Measurements from ENCODE around the gene C12orf76. TPM values are rescaled to one million over a fixed set of nuclear protein-coding genes. Genes with fewer than 3 reads are reported as not detected.
"Not testable (repeated sequence)": the region's sequence is repeated elsewhere in the genome, so short reads cannot be mapped to it uniquely, and the experiment has no call there.

C12orf76 gene
- total RNA-seq, 4 donors from 2014 or later = 9.4 to 21.5 (median 11.4) TPM

- ATAC-seq = no peak
- H3K9me3 ChIP-seq = no peaks in the 10 kb centered on the region
- H3K27me3 ChIP-seq = no peaks in the 10 kb centered on the region
- H3K4me1 ChIP-seq = peaks cover 0 to 28% (median 4%) of the 10 kb centered on the region in 3 donors
- H3K27ac ChIP-seq = no peak overlapping the region
- WGBS, 2 donors (ENCODE audit: low coverage in 1 of 2) = 77 to 79% methylated on average over 3 to 4 of the region's 4 CpGs
- H3K4me3 ChIP-seq = no peak overlapping the region
- TF ChIP-seq POLR2AphosphoS5 (IDR thresholded peaks at IDR 0.05) (no peak), POLR2A (IDR thresholded peaks at IDR 0.05) (no peak), EP300 (IDR thresholded peaks at IDR 0.05) (no peak), CTCF (IDR thresholded peaks at IDR 0.05) (no peak)
- H3K36me3 ChIP-seq = no peaks in the 10 kb centered on the region
Measured at GRCh38 chr12:110077800-110078199, 29.5 kb upstream of the C12orf76 start.

GRCh38 chr12:110075880-110076279, 27.6 kb upstream of the C12orf76 start:
- no peaks in the 10 kb centered on the region for H3K27me3 ChIP-seq
- no peak overlapping the region for H3K4me3 ChIP-seq
- no peak for ATAC-seq
- H3K36me3 ChIP-seq = no peaks in the 10 kb centered on the region
- 92 to 100% methylated on average over 1 of the region's 1 CpG for WGBS, 2 donors (ENCODE audit: low coverage in 1 of 2)
- H3K9me3 ChIP-seq = no peaks in the 10 kb centered on the region
- peaks cover 0 to 31% (median 4%) of the 10 kb centered on the region in 3 donors for H3K4me1 ChIP-seq
- TF ChIP-seq CTCF (IDR thresholded peaks at IDR 0.05) (no peak), POLR2A (IDR thresholded peaks at IDR 0.05) (no peak), POLR2AphosphoS5 (IDR thresholded peaks at IDR 0.05) (no peak), EP300 (IDR thresholded peaks at IDR 0.05) (no peak)
- H3K27ac ChIP-seq = no peak overlapping the region

GRCh38 chr12:110074089-110074488, 25.8 kb upstream of the C12orf76 start:
- Histone ChIP-seq H3K27me3 (no peaks in the 10 kb centered on the region), H3K4me1 (peaks cover 0 to 17% (median 4%) of the 10 kb centered on the region in 3 donors), H3K27ac (peak overlapping the region in 3 of 4 donors; percentile 15 to 49 (median 47)), H3K36me3 (no peaks in the 10 kb centered on the region), H3K4me3 (peak overlapping the region in 1 of 2 donors; percentile 51), H3K9me3 (no peaks in the 10 kb centered on the region)
- 61% methylated on average over 4 of the region's 5 CpGs; no CpG with 5 or more reads in 1 of the 2 donors for WGBS, 2 donors (ENCODE audit: low coverage in 1 of 2)
- no peak for ATAC-seq
- TF ChIP-seq EP300 (IDR thresholded peaks at IDR 0.05) (no peak), CTCF (IDR thresholded peaks at IDR 0.05) (no peak), POLR2AphosphoS5 (IDR thresholded peaks at IDR 0.05) (no peak), POLR2A (IDR thresholded peaks at IDR 0.05) (no peak)

- WGBS, 2 donors (ENCODE audit: low coverage in 1 of 2) = 13 to 25% methylated on average over 6 to 7 of the region's 19 CpGs
Measured at GRCh38 chr12:110073049-110073831, 24.9 kb upstream of the C12orf76 start.

GRCh38 chr12:110072636-110073035, 24.3 kb upstream of the C12orf76 start:
- H3K27me3 ChIP-seq, H3K9me3 ChIP-seq, H3K36me3 ChIP-seq, ATAC-seq: not testable (repeated sequence)
- peak overlapping the region in 1 of 2 donors; percentile 51 for H3K4me3 ChIP-seq
- H3K4me1 ChIP-seq = peaks cover 0 to 16% (median 4%) of the 10 kb centered on the region in 3 donors
- peak overlapping the region in 2 of 4 donors; percentile 22 to 49 for H3K27ac ChIP-seq
- 78% methylated on average over 5 of the region's 9 CpGs; no CpG with 5 or more reads in 1 of the 2 donors for WGBS, 2 donors (ENCODE audit: low coverage in 1 of 2)

More at GRCh38 chr12:110073049-110073831, 24.9 kb upstream of the C12orf76 start:
- TF ChIP-seq POLR2A (IDR thresholded peaks at IDR 0.05) (no peak), CTCF (IDR thresholded peaks at IDR 0.05) (no peak), EP300 (IDR thresholded peaks at IDR 0.05) (no peak), POLR2AphosphoS5 (IDR thresholded peaks at IDR 0.05) (no peak)
- ATAC-seq = peak; percentile 51
- H3K27ac ChIP-seq = peak overlapping the region in 2 of 4 donors; percentile 22 to 49
- peaks cover 0 to 16% (median 4%) of the 10 kb centered on the region in 3 donors for H3K4me1 ChIP-seq
- H3K9me3 ChIP-seq = no peaks in the 10 kb centered on the region
- H3K36me3 ChIP-seq = no peaks in the 10 kb centered on the region
- no peaks in the 10 kb centered on the region for H3K27me3 ChIP-seq
- peak overlapping the region; percentile 30 to 51 for H3K4me3 ChIP-seq
